Muscle of back (tissue), 11 donors: ENCODE data around the gene RNF186. TPM values are rescaled to one million over a fixed set of nuclear protein-coding genes. Genes with fewer than 3 reads are reported as not detected.

ENCODE experiments used
- DNase-seq, 3 donors: peaks; one replicate each; pipeline versions ENCODE4 v3.0.0 to v3.0.0-alpha.2; 2013
- polyA plus RNA-seq, 10 donors: library from polyadenylated mRNA; unstranded; fragments of 120-200 nt; gene quantifications; one replicate each; pipeline ENCODE4 v1.2.1, GENCODE V29; 2013; ENCODE audit not compliant: insufficient read length in 10 of 10

The RNF186 gene
- polyA plus RNA-seq, 10 donors = not detected

DNA sequence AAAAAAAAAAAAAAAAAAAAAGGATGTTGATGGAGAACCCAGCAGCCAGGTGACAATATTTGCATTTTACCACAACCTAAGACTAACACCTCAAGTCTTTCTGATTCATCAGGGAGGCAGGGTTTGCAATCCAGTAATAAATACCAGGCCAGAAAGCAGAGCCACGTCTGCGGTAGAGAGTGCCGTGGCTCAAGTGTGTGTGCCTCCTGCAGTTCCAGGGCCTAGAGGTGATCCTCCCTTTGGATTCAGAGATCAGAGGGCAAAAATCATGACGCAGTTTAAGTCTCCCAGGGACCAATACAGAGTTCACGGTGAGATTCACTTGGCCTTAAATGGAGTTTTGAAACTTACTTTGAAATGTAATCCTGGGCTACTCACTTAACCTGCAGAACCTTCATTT lies 50.2 kb downstream of the RNF186 start:
- no peak for DNase-seq

Other genes with a start within 250 kb of the RNF186 start
- gene NBL1, start 171.0 kb downstream of the RNF186 start, polyA plus RNA-seq = 10 to 100 TPM; 21.7 to 79.8 (median 34.8) TPM
- not detected for gene HTR6, start 150.4 kb downstream of the RNF186 start, polyA plus RNA-seq
- gene TMCO4, start 15.4 kb downstream of the RNF186 start, polyA plus RNA-seq = 1 to 10 TPM; 1.6 to 3.8 (median 2.5) TPM
- 10 to 100 TPM in 2 of 10 donors, 1 to 10 TPM in 8; 4.9 to 13.1 (median 6.7) TPM for gene OTUD3, start 67.1 kb upstream of the RNF186 start, polyA plus RNA-seq
- not detected for gene PLA2G2E, start 108.3 kb upstream of the RNF186 start, polyA plus RNA-seq
- 1 to 10 TPM in 9 of 10 donors, under 1 TPM in 1; 0.77 to 7.2 (median 1.7) TPM for gene PLA2G2A, start 164.3 kb upstream of the RNF186 start, polyA plus RNA-seq